Heart right ventricle (tissue), 16 donors: Measurements from ENCODE around the gene COL23A1. TPM values are rescaled to one million over a fixed set of nuclear protein-coding genes. Genes with fewer than 3 reads are reported as not detected.

ENCODE experiments used
- ATAC-seq, 8 donors: fragments of 200-7000 bp; cut with Tn5 transposase; one replicate each; pipeline ENCODE4 v1.9.1; 2020; ENCODE audit warnings: mild to moderate bottlenecking in 8 of 8, moderate library complexity in 8 of 8, moderate number of reproducible peaks in 1 of 8
- DNase-seq, 2 donors: peaks; one replicate each; pipeline ENCODE4 v3.0.0-alpha.2; 2020
- H3K27ac ChIP-seq, 10 donors: fragments of 200-600 bp; sonication (generic) in 2 of 10; one replicate each; pipeline versions ENCODE4 v1.5.0 to v1.8.0; 2020 to 2022; ENCODE audit warnings: mild to moderate bottlenecking in 3 of 10
- H3K27me3 ChIP-seq, 7 donors: fragments of 200-600 bp; one replicate each; pipeline ENCODE4 v1.8.0; 2021 to 2022; ENCODE audit warnings: mild to moderate bottlenecking in 2 of 7
- H3K36me3 ChIP-seq, 9 donors: fragments of 200-600 bp; sonication (generic) in 1 of 9; one replicate each; pipeline versions ENCODE4 v1.5.0 to v1.8.0; 2020 to 2022; ENCODE audit warnings: mild to moderate bottlenecking in 2 of 9
- H3K4me1 ChIP-seq, 9 donors: fragments of 200-600 bp; sonication (generic) in 1 of 9; one replicate each; pipeline versions ENCODE4 v1.5.0 to v1.8.0; 2020 to 2022; ENCODE audit warnings: mild to moderate bottlenecking in 4 of 9
- H3K4me3 ChIP-seq, 10 donors: fragments of 200-600 bp; sonication (generic) in 2 of 10; one replicate each; pipeline versions ENCODE4 v1.5.0 to v1.8.0; 2020 to 2022; ENCODE audit warnings: mild to moderate bottlenecking in 7 of 10, moderate library complexity in 2 of 10
- H3K9me3 ChIP-seq, 11 donors: fragments of 200-600 bp in 10 of 11; sonication (generic) in 2 of 11; one replicate each; pipeline versions ENCODE4 v1.5.0 to v1.8.0; 2013 to 2022; ENCODE audit warnings: mild to moderate bottlenecking in 2 of 11, control low read depth in 1 of 11, moderate library complexity in 1 of 11
- CTCF ChIP-seq, 9 donors: fragments of 200-600 bp; sonication (generic) in 2 of 9; IDR thresholded peaks; one replicate each; pipeline versions ENCODE4 v1.5.0 to v1.8.0; 2021 to 2022; ENCODE audit warnings: antibody characterized with exemption in 9 of 9, mild to moderate bottlenecking in 5 of 9, moderate library complexity in 1 of 9
- WGBS, 2 donors: extraction: QIAGEN DNeasy Blood & Tissue Kit; methylation state at CpG; one replicate each; pipeline ENCODE4 v1.1.7; 2013; ENCODE audit warnings: inconsistent platforms in 1 of 2; 5-methylcytosine and 5-hydroxymethylcytosine counted together
- intact Hi-C, 10 donors: fragments of 100-400 bp; cut with DNase I; formaldehyde crosslinking; loops; one replicate each; pipeline versions ENCODE4 v1.11.1 to v1.14.2; 2022
- polyA plus RNA-seq, 2 donors: library from polyadenylated mRNA; stranded (reverse); fragments of 200-250 nt; gene quantifications; one replicate each; pipeline ENCODE4 v1.2.3, GENCODE V29; 2013
- total RNA-seq, 10 donors: library from RNA; stranded (reverse); fragmentation: NEBNext Ultra II Directional in 3 of 10; extraction: Animal tissue kit (Norgen Biotek cat#: 25700) in 3 of 10; gene quantifications; one replicate each; pipeline versions ENCODE4 v1.2.1 to v1.2.4, GENCODE V29; 2021 to 2023
- donor health status: Arrhythmogenic right ventricular cardiomyopathy.
- donor health status: ischemic (EF 13 %, LVEDD 7.1; RV severe dilation, severe dysfunction).
- donor health status: healthy with polysubstance abuse.
- donor health status: DM: no; HTN: yes; CAD: no.
- donor health status: DM: no; HTN: no; CAD: no.
- donor health status: ischemic (EF 25% LVEDD 6.9; RV normal size, moderate dysfunction).
- donor health status: ischemic (EF 25% LVEDD 5.7; RV mildly dilated, moderate dysfunction).
- donor health status: healthy.
- donor health status: DM: yes; HTN: yes; CAD: no.
- donor health status: Ischemic cardiomyopathy.
- donor health status: ischemic (EF 35%, LVEDD 5.7; RV mildly dilated, moderate dysfunction).
- donor health status: nonischemic (EF 11% LVEDD 7.7; RV severe dilation, severe dysfunction).
- donor health status: DM: yes; HTN: yes; CAD: no.
- donor health status: PGD.
- donor health status: ischemic (EF 29% LVEDD 5.4; RV normal size, mild dysfunction).
- donor health status: nonischemic (EF 23%, LVEDD 6.1; RV moderate dilation, normal function).

Gene COL23A1
- total and polyA plus RNA-seq, 12 donors: 8.9 to 29.0 (median 16.2) TPM

DNA sequence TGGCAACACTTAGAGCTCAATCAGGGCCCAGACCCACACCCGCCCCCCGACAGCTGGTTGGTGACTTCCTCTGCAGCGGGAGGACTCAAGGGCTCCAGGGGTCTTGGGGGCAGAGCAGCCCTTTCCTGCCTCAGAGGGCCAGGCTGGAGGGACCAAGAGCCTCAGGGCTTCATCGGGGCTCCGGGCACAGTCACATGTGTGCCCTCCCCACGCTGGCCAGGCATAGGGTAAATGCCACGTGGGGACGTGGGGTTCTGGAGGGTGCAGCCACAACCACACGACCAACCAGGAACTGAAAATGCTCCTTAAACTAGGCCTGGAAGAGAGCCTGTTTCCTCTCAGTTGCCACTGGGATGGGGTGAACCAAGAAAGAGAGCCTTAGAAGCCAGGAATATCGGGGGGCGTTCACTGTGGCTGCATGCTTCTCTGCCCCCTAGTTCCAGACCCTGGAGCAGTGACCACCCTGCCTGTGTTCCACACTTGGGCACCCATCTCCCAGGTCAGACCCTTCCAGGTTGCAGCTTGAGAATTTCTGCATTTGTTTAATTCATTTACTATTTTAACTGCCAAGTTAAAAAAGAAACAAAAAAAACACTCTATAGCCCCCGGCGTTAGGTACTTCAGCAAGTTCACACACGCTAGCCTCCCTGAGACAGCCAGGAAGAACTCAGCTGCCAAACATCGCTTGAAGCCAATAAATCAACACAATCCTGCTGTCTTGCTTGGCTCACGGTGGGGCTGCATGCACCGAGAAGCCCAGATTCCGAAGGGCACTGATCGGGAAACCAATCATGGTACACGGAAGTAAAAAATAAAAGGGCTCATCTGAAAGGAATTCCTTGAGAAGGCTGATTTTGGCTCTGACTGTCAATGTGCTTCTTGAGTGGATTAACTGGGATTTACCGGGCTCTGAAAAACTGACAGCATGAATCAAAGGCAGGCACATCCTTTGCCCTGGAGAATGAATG, 301.5 kb downstream of the COL23A1 start:
- Histone ChIP-seq H3K9me3 (peaks cover 0 to 8% (median 7%) of the 10 kb centered on the region in 11 donors), H3K36me3 (no peaks in the 10 kb centered on the region), H3K4me1 (peaks cover 0 to 14% (median 7%) of the 10 kb centered on the region in 9 donors), H3K27ac (no peak overlapping the region), H3K4me3 (no peak overlapping the region), H3K27me3 (peaks cover 0 to 55% (median 11%) of the 10 kb centered on the region in 7 donors)
- intact Hi-C loops: loop anchor here in 4 of 10 donors (5.0 to 10.0 kb wide), 4 partner anchors 149 to 296 kb away; no protein-coding TSS in a partner anchor
- peak in 1 of 8 donors; percentile 13 for ATAC-seq
- no peak for TF ChIP-seq CTCF (IDR thresholded peaks at IDR 0.05)
- 67 to 74% methylated on average over 21 of the region's 21 CpGs for WGBS, 2 donors
- DNase-seq: peak in 1 of 2 donors; percentile 7

GRCh38 chr5:178287791-178288105, 302.4 kb downstream of the COL23A1 start:
- no peak overlapping the region for H3K27ac ChIP-seq
- 62 to 78% methylated on average over 10 of the region's 10 CpGs for WGBS, 2 donors
- ATAC-seq: peak in 4 of 8 donors; percentile 26 to 86 (median 62)

GRCh38 chr5:178287091-178287790, 303.0 kb downstream of the COL23A1 start:
- intact Hi-C loops: loop anchor here in 4 of 10 donors (5.0 to 10.0 kb wide), 4 partner anchors 150 to 298 kb away; no protein-coding TSS in a partner anchor
- peaks cover 0 to 14% (median 7%) of the 10 kb centered on the region in 9 donors for H3K4me1 ChIP-seq
- no peak for TF ChIP-seq CTCF (IDR thresholded peaks at IDR 0.05)
- 71 to 78% methylated on average over 20 of the region's 20 CpGs for WGBS, 2 donors
- peaks cover 0 to 13% (median 8%) of the 10 kb centered on the region in 11 donors for H3K9me3 ChIP-seq
- DNase-seq (no peak), ATAC-seq (peak in 2 of 8 donors; percentile 3 to 9)
- H3K27me3 ChIP-seq: peaks cover 0 to 49% (median 11%) of the 10 kb centered on the region in 7 donors
- no peak overlapping the region for H3K27ac ChIP-seq
- H3K36me3 ChIP-seq: no peaks in the 10 kb centered on the region
- no peak overlapping the region for H3K4me3 ChIP-seq

More at GRCh38 chr5:178287791-178288105, 302.4 kb downstream of the COL23A1 start:
- Histone ChIP-seq H3K4me3 (no peak overlapping the region), H3K9me3 (peaks cover 0 to 13% (median 8%) of the 10 kb centered on the region in 11 donors), H3K27me3 (peaks cover 0 to 54% (median 11%) of the 10 kb centered on the region in 7 donors), H3K4me1 (peaks cover 0 to 14% (median 7%) of the 10 kb centered on the region in 9 donors), H3K36me3 (no peaks in the 10 kb centered on the region)
- no peak for TF ChIP-seq CTCF (IDR thresholded peaks at IDR 0.05)
- DNase-seq: peak in 1 of 2 donors; percentile 23
- intact Hi-C loops: loop anchor here in 4 of 10 donors (5.0 to 10.0 kb wide), 4 partner anchors 150 to 297 kb away; no protein-coding TSS in a partner anchor
